ENCODE measurements around the gene HIVEP2. TPM values are rescaled to one million over a fixed set of nuclear protein-coding genes. Genes with fewer than 3 reads are reported as not detected.

Gene HIVEP2
- total RNA-seq, 1 donor from 2014 or later: 11.7 TPM

DNA sequence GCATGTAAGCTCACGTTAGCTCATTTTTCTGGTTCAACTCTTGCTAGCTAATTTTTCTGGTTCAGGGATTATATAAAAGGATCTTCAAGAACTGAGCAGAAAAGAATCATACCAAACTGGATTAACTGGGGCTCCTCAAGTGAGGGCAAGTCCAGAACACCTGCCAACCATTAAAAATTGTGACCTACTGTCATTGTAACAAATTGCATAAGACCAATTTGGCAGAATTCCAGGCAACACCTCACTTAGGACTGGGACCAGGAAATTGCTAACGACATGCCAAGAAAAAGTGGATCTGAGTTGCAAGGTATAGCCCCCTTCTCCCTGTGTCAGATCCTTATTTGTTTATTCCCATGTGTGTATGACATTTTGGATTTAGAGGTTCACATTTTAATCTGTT is 216.6 kb downstream of the HIVEP2 start:
- no peak overlapping the region for H3K4me3 Mint-ChIP-seq (ENCODE audit: unreplicated experiment)
- peaks cover under 1% of the 10 kb centered on the region for H3K9me3 Mint-ChIP-seq (ENCODE audit: low read depth)
- no peak overlapping the region for H3K27ac Mint-ChIP-seq (ENCODE audit: unreplicated experiment)
- TF ChIP-seq, protein P1, sequence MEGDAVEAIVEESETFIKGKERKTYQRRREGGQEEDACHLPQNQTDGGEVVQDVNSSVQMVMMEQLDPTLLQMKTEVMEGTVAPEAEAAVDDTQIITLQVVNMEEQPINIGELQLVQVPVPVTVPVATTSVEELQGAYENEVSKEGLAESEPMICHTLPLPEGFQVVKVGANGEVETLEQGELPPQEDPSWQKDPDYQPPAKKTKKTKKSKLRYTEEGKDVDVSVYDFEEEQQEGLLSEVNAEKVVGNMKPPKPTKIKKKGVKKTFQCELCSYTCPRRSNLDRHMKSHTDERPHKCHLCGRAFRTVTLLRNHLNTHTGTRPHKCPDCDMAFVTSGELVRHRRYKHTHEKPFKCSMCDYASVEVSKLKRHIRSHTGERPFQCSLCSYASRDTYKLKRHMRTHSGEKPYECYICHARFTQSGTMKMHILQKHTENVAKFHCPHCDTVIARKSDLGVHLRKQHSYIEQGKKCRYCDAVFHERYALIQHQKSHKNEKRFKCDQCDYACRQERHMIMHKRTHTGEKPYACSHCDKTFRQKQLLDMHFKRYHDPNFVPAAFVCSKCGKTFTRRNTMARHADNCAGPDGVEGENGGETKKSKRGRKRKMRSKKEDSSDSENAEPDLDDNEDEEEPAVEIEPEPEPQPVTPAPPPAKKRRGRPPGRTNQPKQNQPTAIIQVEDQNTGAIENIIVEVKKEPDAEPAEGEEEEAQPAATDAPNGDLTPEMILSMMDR (IDR thresholded peaks at IDR 0.05): no peak
- DNase-seq (ENCODE audit: low spot score): no peak
- H3K36me3 Mint-ChIP-seq (ENCODE audit: low read depth): no peaks in the 10 kb centered on the region
- H3K27me3 Mint-ChIP-seq (ENCODE audit: low read depth): peaks cover 4% of the 10 kb centered on the region
- no peaks in the 10 kb centered on the region for H3K4me1 Mint-ChIP-seq (ENCODE audit: low read depth)

DNA sequence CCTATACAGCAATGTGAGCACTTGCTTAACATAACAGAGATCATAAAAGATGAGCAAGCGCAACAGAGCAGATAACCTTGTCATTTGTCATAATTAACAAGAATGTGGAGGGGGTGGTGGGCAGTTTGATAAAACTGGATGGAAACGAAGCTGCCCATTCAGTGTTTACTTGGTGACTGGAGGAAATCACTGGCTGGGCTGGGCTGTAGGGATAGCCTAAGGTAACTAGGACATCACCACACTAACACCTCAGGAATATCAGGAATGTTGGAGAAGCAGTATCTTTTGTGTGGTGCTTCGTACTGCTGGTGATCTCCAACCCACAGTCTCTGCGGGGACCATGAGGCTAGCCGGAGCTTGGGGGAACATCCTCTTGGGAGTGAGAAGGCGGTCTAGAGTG is 218.4 kb downstream of the HIVEP2 start:
- Mint-ChIP-seq H3K4me1 (ENCODE audit: low read depth) (no peaks in the 10 kb centered on the region), H3K27ac (ENCODE audit: unreplicated experiment) (no peak overlapping the region), H3K36me3 (ENCODE audit: low read depth) (no peaks in the 10 kb centered on the region), H3K4me3 (ENCODE audit: unreplicated experiment) (no peak overlapping the region), H3K27me3 (ENCODE audit: low read depth) (peaks cover 4% of the 10 kb centered on the region), H3K9me3 (ENCODE audit: low read depth) (no peaks in the 10 kb centered on the region)
- no peak for DNase-seq (ENCODE audit: low spot score)
- TF ChIP-seq, protein P1 (IDR thresholded peaks at IDR 0.05): no peak

DNA sequence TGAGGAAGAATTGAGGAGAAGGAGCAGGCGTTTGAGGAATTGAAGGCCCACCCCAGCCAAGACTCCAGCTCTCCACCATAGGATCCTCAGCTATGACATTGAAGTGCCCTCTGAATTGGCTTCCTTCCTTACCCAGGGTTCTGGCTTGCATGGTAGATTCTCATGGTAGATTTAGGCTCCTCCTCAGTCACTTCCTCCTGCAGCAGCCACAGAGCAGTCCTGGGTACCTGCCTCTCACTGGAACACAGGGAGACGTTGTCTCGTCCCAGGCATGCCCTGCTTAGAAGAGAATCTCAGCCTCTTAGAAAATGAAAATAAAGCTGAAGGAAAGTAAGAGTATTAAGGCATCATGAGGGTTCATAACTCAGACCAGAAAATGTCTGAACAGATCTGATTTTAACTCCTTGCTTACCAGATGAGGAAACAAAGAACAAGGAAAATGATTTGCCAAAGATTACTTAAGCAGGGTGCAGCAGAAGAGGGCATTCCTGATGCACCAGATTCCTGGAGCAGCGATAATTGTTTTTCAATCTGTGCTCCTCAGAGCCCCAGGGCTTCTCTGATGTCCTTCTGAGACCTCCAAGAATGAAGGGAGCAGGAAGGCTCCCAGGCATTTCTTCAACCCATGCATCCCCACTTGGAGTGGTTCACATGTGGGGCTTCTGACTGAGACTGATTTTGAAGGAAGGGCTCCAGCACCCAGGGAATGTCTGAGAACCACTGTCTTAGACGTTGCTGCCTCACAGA is 219.8 kb downstream of the HIVEP2 start:
- H3K27ac Mint-ChIP-seq (ENCODE audit: unreplicated experiment): no peak overlapping the region
- no peaks in the 10 kb centered on the region for H3K9me3 Mint-ChIP-seq (ENCODE audit: low read depth)
- H3K4me1 Mint-ChIP-seq (ENCODE audit: low read depth): no peaks in the 10 kb centered on the region

DNA sequence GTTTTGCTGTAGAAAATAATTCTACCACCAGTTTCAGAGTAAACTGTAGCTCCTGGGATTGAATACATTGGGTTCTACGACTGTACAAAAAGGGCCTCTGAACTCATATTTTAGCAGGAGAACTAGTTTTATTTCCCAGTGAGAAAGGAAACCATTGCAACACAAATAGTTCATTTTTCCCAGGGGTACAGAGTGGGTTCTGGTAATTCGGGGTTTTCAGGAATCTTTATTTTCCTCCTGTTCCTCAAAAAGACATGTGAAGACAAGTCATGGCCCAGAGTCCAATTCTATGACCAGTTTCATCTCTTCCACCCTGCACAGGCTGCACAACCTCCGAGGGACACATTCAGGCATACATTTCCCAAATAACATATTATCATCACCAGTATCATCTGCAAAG is 222.1 kb downstream of the HIVEP2 start:
- TF ChIP-seq, protein P1 (IDR thresholded peaks at IDR 0.05): no peak
- no peak for DNase-seq (ENCODE audit: low spot score)
- H3K4me3 Mint-ChIP-seq (ENCODE audit: unreplicated experiment): no peak overlapping the region
- no peak overlapping the region for H3K27ac Mint-ChIP-seq (ENCODE audit: unreplicated experiment)
- peaks cover 8% of the 10 kb centered on the region for H3K36me3 Mint-ChIP-seq (ENCODE audit: low read depth)
- peaks cover 14% of the 10 kb centered on the region for H3K9me3 Mint-ChIP-seq (ENCODE audit: low read depth)
- no peaks in the 10 kb centered on the region for H3K4me1 Mint-ChIP-seq (ENCODE audit: low read depth)
- no peaks in the 10 kb centered on the region for H3K27me3 Mint-ChIP-seq (ENCODE audit: low read depth)

More for the DNA sequence above, 219.8 kb downstream of the HIVEP2 start:
- no peak overlapping the region for H3K4me3 Mint-ChIP-seq (ENCODE audit: unreplicated experiment)
- no peaks in the 10 kb centered on the region for H3K36me3 Mint-ChIP-seq (ENCODE audit: low read depth)
- TF ChIP-seq, protein P1 (IDR thresholded peaks at IDR 0.05): no peak
- H3K27me3 Mint-ChIP-seq (ENCODE audit: low read depth): peaks cover 4% of the 10 kb centered on the region
- no peak for DNase-seq (ENCODE audit: low spot score)

DNA sequence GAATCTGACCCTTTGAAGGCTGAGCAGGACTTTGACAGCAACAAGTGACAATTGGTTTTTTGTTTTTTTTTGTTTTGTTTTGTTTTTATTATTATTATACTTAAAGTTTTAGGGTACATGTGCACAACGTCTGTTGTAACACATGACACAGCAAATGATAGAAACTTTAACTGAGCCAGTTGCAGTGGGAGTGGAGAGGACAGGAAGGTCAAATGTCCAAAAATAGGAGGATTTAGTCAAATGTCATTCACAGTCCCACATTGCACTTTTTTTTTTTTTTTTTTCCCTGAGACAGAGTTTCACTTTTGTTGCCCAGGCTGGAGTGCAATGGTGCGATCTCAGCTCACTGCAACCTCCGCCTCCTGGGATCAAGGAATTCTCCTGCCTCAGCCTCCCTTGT is 223.0 kb downstream of the HIVEP2 start:
- H3K4me1 Mint-ChIP-seq (ENCODE audit: low read depth): no peaks in the 10 kb centered on the region
- no peak overlapping the region for H3K4me3 Mint-ChIP-seq (ENCODE audit: unreplicated experiment)
- TF ChIP-seq, protein P1 (IDR thresholded peaks at IDR 0.05): no peak
- H3K36me3 Mint-ChIP-seq (ENCODE audit: low read depth): peaks cover 8% of the 10 kb centered on the region
- no peak overlapping the region for H3K27ac Mint-ChIP-seq (ENCODE audit: unreplicated experiment)
- no peak for DNase-seq (ENCODE audit: low spot score)
- H3K27me3 Mint-ChIP-seq (ENCODE audit: low read depth): no peaks in the 10 kb centered on the region
- H3K9me3 Mint-ChIP-seq (ENCODE audit: low read depth): peaks cover 16% of the 10 kb centered on the region

All from chondrocyte (in vitro differentiated cells).